HG03354 (cell line): ENCODE results near the gene SMC3.

Experiments used
- ATAC-seq: cut with Tn5 transposase; IDR thresholded peaks from one replicate; pipeline ENCODE4 v1.9.1; 2021; ENCODE audit warnings: mild to moderate bottlenecking; ENCODE audit not compliant: unreplicated experiment, poor library complexity, severe bottlenecking

SMC3 gene

DNA sequence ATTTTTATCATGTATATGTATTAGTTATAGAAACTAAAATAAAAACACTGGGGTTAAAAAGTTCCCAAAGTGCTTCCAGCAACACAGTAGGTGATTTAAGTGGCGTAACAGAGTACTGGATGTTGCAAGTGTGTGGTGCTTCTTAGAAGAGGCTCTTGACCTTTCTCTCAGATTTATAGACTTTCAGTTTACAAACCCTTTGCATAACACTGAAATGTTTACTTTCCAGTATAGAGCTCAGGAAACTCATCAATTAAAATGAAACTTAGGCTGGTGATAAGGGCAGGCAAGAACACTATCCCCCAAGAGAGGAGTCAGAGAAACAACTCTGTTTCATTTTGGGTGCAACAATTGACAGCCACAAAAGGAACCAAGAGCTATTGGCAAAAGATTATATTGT, 27.5 kb upstream of the SMC3 start:
- no peak for ATAC-seq

DNA sequence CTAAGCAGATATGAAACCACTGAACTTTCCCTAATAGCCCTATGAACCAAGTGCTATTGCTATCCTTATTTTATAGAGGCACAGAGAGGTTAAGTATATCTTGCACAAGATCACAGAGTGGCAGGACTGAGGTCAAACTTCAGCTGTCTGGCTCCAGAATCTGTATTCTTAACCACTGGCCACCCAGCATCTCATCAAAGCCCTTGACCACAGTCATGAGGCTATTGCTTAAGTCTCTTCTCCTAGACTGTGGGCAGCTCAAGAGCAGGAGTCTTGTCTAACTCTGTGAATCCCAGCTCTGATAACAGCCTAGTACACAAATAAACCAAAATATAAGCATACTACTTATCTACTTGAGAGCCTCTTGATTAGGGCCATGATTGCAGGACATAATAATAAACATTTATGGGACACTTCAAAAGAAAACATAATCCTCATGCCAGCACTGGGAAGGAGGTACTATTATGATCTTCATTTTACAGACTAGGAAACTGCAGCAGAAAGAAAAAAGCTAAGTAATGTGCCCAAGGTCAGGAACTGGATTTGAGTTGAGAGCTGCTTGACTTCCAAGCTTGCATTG, 22.4 kb upstream of the SMC3 start:
- ATAC-seq, result no peak

DNA sequence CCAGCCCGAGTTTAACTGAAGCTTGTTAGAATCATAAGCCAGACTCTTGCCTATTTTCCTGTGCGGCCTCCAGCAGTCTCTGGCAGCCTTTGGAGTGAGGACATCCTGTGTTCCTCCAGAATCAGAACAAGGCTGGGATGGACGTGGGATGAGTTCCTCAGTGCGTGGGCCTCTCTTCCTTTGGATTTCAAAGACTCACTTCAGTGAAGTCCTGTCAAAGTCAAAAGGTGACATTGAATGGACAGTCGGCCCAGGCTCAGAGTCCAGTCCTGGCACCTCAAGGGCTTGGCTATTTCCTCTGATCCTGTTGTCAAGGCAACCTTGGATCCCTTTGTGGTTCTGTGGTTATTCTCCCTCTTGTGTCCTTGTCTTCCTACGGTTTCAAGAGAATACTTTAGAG, 21.4 kb upstream of the SMC3 start:
- ATAC-seq, result no peak

DNA sequence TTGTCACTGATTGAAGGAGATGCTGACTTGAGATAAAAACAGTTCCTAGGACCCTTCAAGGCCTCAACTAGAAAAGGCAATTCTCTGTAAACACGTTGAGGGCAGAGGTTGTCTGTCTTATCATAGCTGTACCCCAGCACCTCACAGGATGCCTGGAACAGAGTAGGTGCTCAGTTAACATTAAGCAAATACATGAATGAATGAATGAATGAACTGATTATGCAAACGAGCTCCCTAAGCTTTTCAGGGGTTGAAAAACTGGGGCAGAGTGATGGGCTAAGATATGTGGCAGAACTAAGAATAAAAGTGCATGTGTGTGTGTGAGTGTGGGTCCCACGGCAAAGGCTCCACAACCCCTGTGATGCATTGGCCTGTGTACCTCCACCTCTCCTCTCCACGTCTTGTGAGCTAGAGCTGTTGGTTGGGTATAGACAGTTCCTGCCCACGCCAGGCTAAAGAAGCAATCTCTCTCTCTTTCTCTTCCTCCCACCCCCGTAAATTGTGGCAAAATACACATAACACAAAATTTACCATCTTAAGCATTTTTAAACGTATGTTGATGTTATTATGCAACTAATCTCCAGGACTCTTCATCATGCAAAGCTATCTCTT, 20.9 kb upstream of the SMC3 start:
- no peak for ATAC-seq

DNA sequence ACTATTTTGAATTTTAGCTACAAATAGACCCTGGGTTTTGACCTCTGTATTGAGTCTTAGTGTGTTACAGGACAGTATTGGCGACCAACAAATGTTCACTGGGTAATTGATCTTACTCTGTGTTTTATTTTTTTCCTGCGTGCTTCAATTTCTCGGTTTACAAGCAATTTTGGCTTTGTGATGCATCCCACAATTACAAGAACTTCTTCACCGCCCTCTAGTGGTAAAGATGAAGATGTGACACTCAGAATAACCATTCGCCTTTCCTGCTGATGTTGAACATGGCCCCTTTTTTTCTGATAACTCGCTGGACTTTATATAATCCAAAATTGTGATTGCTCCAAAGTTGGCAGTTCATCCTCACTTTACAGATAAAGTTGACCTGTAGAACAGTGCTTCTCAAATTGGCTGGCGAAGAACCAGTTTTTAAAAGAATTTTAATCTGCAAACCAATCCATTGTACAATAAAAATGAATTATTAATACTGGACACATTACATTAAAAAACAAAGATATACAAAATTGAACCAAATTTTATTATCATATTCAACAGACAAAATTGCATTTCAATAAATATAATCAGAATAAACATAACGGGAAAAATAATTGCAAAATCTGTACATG, 20.2 kb upstream of the SMC3 start:
- peak; percentile 76 for ATAC-seq

DNA sequence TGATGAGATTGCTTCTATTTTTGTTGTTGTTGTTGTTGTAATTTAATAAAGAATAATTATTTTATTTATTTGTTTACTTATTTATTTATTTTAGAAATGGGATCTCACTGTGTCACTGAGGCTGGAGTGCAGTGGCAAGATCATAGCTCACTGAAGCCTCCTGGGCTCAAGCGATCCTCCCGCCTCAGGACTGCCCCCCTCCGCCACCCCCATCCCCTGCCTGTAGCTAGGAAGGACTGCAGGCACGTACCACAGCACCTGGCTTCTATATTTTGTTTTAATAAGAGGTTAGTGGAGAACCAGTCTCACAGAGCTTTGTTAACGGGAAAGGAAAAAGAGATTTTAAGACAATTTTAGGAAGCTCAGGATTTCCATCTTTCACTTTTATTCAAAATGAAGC, 19.5 kb upstream of the SMC3 start:
- ATAC-seq, result no peak

DNA sequence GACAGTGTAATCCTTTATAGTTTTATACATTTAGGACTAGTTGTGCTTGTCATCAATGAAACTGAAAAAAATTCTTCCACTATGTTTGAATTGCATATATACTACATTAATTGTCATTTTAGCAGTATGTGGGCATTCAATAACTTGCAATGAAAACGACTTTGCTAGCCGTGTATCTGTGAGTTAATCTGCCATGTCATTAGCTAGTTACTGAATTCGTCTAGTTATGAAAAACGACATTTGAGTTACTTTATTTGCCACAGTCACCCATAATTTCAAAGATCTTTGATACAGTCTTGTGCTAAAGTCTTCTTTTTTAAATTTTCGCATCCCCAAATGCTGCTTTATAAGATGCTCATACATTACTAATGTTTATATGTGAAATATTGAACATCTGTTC, 18.3 kb upstream of the SMC3 start:
- no peak for ATAC-seq

DNA sequence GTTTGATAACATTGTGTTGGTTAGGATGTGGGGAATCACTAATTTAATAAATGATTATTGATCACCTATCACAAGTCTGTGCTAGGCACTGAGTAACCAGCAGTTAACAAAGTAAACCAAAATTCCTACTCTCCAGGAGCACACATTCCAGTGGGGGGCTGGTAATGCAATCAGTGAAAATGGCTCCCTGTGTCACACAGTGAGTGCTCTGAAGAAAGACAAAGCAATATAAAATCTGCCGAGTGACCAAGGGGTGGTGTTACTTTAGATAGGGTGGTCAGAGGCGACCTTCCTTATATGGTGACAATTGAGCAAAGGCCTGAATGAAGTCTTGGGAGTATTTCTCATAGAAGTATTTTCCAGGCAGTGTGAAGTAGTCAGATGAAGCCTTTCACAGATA, 13.6 kb upstream of the SMC3 start:
- ATAC-seq, result no peak

DNA sequence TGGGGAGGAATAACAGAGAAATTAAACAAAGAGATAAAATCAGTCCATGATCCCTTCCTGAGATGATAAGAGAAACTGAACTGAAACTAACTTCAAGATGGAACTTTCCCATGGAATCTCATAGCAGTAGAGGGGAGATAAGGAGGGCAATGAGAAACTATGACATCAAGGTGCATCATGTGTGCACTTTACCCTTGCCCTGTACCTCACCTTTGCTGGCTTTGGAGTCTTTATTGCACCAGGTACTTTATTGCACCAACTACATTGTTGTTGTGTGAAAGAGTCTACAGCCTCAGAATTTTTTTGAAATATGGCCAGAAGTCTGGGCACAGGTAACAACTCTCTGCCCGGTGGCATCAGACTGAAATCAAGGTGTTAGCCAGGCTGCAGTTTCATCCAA, 11.2 kb upstream of the SMC3 start:
- no peak for ATAC-seq

DNA sequence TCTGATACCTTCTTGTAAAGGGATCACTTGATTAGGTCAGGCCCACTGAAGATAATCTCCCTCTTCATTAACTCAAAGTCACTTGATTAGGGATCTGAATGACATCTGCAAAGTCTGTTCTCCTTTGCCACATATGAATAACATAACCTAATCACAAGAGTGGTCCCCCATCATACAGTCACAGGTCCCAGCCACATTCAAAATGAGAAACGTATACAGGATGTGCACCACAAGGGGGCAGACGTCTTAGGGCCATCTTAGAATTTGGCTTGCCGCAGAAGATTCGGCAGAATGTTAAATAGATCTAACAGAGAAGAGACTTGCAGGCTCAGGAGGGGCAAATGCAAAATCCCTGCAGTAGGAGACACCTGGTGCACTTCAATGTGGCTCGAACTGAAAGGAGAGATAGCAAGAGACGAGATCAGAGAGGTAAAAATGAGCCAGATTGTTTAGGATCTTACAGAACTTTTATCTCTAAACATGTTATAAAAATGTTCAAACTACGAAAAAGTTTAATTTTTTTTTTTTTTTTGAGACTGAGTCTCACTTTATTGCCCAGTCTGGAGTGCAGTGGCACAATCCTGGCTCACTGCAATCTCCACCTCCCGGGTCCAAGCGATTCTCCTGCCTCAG, 10.4 kb upstream of the SMC3 start:
- peak; percentile 83 for ATAC-seq

DNA sequence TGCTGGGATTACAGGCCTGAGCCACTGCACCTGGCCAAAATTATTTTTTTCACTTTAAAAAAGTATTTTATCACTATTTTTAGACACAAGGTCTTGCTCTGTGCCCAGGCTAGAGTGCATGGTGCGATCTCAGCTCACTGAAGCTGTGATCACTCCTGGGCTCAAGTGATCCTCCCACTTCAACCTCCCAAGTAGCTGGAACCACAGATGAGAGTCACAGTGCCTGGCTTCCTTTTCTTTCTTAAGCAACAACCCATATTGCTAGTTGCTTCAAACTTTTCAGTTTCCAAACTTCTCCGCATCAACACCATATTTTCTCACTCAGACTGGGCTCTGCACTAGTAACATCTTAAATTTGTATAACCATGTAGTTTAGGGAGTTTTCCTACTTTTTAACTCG, 9.5 kb upstream of the SMC3 start:
- ATAC-seq, result no peak

DNA sequence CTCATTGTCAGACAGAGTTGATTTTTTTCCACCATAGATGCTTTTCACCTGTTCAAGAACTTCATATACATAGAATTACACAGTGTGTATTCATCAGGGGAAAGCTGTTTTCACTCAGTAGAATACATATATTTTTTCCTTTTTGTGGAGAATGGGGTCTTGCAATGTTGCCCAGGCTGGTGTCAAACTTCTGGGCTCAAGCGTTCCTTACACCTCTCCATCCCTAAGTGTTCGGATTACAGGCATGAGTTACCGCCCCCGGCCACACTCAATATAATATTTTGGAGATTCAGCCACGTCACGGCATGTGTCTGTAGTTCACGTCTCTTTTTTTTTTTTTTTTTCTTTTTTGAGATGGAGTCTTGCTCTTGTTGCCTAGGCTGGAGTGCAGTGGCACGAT, 7.5 kb upstream of the SMC3 start:
- ATAC-seq, result no peak

DNA sequence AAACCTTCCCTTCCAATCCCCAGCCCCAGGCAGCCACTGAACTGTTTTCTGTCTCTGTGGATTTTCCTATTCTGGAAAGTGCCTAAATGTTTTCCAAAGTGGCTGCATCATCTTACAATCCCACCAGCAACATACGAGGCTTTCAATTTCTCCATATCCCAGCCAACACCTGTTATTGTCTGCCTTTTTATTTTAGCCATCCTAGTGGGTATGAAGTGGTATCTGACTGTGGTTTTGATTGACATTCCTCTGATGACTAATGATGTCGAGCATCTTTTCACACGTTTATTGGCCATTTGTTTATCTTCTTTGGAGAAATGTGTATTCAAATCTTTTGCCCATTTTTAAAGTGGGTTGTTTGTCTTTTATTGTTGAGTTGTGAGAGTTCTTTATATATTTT, 6.2 kb upstream of the SMC3 start:
- ATAC-seq, result no peak

DNA sequence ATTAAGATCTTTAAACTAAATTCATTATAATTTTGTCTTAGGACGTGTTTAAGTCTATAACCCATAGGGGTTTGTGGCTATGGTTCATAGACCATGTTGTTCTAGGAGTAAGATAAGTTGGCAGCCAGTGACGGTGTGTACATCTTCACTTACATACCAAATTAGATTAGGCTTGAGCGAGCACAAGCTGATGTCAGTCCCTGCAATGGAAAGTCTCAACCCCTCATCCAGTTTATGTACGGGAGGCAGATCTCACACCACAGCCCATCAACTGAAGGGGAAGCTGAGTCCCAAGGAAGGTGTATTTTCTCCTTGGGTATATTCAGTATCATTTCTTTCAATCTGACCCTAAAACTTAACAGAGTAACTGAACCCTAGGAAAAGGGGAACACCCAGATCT, 5.1 kb upstream of the SMC3 start:
- no peak for ATAC-seq

DNA sequence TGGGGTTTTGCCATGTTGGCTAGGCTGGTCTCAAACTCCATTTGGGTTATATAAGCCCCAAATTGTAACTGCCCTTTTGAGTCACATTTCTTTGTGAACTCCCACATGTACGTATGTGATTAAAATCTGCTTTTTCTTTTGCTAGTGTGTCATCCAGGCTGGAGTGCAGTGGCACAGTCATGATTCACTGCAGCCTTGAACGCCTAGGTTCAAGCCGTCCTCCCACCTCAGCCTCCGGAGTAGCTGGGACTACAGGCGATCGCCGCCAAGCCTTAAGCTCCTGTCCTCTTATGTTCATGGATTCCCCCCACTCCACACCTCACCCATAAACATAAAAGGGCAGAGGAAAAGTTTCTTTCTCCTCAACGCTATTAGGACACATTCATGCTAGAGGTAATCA, 4.4 kb upstream of the SMC3 start:
- no peak for ATAC-seq

DNA sequence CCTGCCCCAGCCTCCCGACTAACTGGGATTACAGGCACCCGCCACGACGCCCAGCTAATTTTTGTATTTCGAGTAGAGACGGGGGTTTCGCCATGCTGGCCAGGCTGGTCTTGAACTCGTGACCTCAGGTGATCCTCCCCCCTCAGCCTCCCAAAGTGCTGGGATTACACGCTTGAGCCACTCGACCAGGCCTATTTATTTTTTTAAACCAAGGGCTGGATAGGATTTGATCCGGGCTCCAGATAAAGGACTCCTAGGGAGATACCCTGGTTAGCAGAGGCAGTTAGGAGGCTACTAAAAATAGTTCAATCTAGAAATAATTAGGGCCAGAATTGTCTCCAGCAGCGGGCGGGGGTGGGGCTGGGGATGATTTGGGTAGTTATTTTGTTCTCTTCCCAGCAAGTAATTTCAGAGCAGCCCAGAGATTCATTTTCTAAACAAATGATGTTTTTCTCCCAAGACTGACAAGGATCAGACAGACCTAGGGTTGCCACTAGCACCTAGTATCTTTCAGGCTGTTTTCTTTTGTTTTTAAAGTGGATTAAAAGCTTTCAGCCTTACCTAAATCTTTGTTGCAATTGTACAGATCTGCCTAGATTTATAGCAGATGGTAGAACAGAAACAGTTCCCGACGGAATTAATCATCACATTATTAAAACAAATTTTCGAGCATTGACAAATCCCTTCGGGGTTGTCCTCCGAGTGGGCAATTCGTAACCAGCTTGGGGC, 859 bp upstream of the SMC3 start:
- ATAC-seq, result no peak

DNA sequence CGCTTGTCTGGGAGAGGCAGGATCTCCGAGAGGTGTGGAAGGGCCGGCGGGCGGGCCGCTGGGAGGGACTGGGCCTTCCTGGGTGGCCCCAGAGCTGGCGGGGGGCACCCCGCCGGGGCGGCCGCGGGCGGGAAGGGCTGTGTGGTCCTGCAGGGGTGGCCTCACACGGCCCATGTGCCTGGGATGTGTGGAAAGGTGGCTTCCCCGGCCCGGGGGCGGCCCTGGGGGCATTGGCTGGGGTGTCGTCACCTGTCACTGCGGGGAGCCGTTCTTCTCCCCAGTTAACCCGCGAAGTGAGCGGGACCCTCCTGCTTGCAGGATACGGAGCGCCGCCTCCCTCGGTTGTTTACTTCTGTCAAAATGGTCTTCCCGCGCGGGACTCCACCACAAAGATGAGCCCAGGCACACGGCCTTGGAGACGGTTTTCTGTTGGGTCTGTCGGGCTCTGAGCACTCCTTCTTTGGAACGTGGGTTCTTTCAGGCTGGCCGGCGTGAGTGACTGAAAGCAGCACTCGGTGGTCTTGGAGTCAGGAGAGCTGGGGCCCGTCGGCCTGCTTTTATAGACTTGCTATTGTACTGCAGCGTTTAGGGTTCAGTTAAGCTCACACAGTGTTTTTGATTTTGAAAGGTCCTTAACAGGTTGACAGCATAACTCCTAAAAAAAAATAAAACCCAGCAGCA, 700 bp downstream of the SMC3 start:
- ATAC-seq, result peak; percentile 44

DNA sequence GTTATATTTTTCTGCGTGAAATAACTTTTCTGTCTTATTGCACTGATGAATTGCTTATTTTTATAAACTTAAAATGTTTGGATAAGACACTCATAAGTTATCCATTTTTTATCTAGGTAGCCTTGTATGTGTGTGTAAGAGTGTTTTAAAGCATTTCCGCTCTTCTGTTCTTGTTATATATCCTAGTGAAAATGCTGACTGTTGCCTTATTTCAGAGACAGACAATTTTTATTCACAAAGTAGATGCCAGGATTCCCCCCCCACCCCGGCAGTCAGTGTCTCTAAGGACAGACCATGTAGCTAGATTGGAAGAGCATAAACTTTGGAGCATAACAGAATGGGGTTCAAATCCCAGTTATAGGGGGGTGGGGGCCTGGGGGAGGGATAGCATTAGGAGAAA, 1.6 kb downstream of the SMC3 start:
- no peak for ATAC-seq

DNA sequence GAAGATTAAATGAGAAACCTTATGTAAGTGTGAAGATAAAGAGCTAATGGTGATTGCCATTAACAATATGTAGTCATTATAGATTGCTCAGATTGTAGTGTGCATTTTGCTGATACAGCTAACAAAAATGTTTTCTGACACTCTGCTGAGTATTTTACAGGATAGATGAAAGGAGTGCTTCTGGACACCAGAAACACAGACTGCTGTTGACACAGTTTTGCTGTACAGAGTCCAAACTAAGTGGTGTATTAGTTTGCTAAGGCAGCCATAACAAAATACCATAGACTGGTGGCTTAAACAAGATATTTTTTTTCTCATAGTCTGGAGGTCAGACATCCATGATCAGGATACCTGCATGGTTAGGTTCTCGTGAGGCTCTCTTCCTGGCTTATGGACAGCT, 2.2 kb downstream of the SMC3 start:
- ATAC-seq, result no peak

DNA sequence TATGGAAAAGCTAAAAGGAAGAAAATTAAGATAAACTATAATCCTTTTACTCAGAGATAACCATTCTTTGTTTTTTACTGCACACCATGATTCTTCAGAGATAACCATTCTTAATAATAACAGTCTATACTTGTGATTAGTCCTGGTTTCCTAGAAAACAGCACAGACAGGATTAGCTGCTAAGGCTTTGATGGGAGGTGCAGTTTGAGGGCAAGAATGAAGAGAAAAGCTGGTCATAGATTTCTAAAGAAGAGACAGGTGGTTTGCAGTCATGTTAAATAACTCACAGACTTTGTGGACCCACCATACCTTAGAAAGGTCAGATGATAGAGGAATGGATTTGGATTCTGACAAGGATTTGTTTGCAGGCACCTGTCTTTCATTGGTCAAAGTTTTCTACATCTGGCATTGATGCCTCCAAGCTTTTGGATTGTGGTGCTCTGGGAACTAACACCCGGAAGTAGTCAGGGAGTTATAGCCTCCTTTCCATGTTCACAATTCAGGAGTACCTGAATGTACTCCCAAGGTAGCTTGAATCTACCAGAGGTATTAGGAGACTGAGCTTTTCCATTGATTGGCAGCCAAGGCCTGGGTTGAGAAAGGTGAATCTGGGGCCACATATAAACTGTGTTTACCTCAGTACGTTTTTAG, 3.7 kb downstream of the SMC3 start:
- no peak for ATAC-seq
